ENCODE data around the gene VAV3.
"Not testable (repeated sequence)": the region's sequence is repeated elsewhere in the genome, so short reads cannot be mapped to it uniquely, and the experiment has no call there.

VAV3 gene

DNA sequence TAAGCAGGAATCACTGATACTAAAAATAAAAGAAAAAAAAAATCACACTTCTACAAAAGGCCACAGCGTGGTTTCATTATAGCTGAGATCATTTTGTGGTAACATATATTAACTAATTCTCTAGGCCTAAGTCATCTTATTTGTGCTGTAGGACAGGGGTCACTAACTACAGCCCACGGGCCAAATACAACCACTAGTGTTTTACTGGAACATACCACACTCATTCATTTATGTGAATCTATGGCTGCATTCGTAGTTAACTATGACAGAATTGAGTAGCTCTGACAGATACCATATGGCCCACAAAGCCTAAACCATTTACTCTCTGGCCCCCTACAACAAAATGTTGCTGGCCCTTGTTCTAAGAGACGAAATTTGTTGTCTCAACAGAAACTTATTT, 224.4 kb downstream of the VAV3 start:
- H3K4me3 ChIP-seq (replicated peaks; ENCODE audit: low read depth, low read length): no peak overlapping the region
- DNase-seq (ENCODE audit: extremely low read depth, low read depth): no peak
- TF ChIP-seq CTCF (IDR thresholded peaks at IDR 0.05; ENCODE audit: low read depth, low read length, missing control alignments): no peak

DNA sequence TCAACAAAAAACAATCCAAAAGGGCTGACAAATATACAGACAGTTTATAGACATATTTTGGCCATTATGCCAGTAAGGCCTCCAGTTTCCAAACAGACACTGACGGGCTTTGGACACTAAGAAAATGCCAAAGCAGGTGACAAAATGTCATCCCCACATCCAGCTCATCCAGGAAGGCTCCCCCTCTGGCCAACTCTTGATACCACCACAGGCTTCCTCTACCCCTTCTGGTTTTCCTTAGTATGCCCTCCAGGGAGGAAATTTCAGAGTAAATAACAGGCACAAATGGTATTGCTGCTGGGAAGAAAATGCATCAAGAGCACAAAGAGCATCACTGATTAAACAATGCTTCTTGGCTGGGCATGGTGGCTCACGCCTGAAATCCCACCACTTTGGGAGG, 225.3 kb downstream of the VAV3 start:
- TF ChIP-seq CTCF (IDR thresholded peaks at IDR 0.05; ENCODE audit: low read depth, low read length, missing control alignments): peak; percentile 9
- H3K4me3 ChIP-seq (replicated peaks; ENCODE audit: low read depth, low read length): no peak overlapping the region
- DNase-seq (ENCODE audit: extremely low read depth, low read depth): no peak

DNA sequence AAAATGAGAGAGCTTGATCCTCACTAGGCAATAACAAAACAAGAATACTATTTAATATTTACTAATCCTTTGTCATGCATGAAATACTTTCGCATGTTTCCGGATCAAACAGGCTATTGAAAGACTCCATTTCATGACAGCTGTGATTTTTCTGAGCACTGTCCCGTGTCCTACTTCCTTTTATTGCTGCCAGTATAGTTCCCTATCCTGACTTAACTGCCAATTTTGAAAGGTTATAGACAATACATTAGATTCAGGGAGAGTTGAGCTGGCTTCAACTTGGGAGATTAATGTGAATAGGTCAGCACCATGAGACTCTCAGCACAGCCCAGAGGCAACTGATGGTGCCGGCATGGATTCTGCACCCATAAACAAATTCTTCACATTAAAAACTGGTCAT, 225.8 kb downstream of the VAV3 start:
- no peak for TF ChIP-seq CTCF (IDR thresholded peaks at IDR 0.05; ENCODE audit: low read depth, low read length, missing control alignments)
- H3K4me3 ChIP-seq (replicated peaks; ENCODE audit: low read depth, low read length): no peak overlapping the region
- no peak for DNase-seq (ENCODE audit: extremely low read depth, low read depth)

DNA sequence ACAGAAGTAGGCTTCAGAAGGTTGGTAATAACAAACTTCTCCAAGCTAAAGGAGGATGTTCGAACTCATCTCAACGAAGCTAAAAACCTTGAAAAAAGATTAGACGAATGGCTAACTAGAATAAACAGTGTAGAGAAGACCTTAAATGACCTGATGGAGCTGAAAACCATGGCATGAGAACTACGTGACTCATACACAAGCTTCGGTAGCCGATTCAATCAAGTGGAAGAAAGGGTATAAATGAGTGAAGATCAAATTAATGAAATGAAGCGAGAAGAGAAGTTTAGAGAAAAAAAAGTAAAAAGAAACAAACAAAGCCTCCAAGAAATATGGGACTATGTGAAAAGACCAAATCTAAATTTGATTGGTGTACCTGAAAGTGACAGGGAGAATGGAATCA, 231.6 kb downstream of the VAV3 start:
- not testable (repeated sequence) for H3K4me3 ChIP-seq (replicated peaks; ENCODE audit: low read depth, low read length); DNase-seq (ENCODE audit: extremely low read depth, low read depth)

DNA sequence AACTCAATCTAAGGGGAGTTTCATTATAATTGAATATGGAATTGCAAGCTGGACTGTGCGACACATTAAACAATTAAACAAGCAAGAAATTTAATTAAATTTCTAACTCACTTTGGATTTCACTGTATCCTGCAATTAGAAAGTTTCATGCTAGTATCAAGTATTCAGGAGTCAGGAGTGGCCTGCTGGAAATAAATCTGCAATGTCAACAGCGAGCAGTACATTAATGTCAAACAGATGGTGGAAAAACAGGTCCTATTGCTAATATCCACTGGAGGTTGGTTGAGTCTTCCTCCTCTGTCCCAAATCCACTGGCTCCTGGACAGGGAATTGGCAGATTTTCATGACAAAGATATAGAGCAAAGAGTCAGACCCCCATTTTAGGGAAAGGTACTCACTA, 237.1 kb downstream of the VAV3 start:
- no peak for TF ChIP-seq CTCF (IDR thresholded peaks at IDR 0.05; ENCODE audit: low read depth, low read length, missing control alignments)
- DNase-seq (ENCODE audit: extremely low read depth, low read depth): no peak
- no peak overlapping the region for H3K4me3 ChIP-seq (replicated peaks; ENCODE audit: low read depth, low read length)

DNA sequence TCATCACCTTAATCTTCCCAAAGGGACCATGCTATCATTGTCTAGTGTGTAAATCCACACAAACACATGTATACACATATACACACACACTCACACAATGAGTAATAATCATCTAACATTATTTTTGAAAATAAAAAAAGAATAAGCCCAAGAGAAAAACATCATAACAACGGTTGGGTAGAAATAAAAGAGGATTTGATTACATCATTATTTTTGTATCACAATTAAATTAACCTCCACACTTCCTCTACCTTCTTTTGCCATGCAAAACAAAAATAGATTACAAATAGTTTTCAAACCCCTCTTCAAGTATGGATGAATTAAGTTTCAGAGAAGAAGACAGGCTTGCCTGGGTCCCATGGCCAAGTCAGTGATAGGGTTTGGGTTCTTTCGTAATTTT, 238.1 kb downstream of the VAV3 start:
- TF ChIP-seq CTCF (IDR thresholded peaks at IDR 0.05; ENCODE audit: low read depth, low read length, missing control alignments): no peak
- DNase-seq (ENCODE audit: extremely low read depth, low read depth): no peak
- no peak overlapping the region for H3K4me3 ChIP-seq (replicated peaks; ENCODE audit: low read depth, low read length)

GRCh38 chr1:107724648-107725047, 240.3 kb downstream of the VAV3 start:
- no peak for TF ChIP-seq CTCF (IDR thresholded peaks at IDR 0.05; ENCODE audit: low read depth, low read length, missing control alignments)
- no peak for DNase-seq (ENCODE audit: extremely low read depth, low read depth)

DNA sequence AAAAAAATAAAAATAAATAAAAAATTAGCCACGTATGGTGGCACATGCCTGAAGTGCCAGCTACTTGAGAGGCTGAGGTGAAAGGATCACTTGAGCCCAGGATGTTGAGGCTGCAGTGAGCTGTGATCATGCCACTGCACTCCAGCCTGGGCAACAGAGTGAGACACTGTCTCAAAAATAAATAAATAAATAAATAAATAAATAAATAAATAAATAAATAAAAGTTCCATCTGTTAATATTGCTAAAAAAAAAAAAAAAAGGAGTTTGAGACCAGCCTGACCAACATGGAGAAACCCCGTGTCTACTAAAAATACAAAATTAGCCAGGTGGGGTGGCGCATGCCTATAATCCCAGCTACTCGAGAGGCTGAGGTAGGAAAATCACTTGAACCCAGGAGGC, 244.8 kb downstream of the VAV3 start:
- H3K4me3 ChIP-seq (replicated peaks; ENCODE audit: low read depth, low read length); DNase-seq (ENCODE audit: extremely low read depth, low read depth): not testable (repeated sequence)

More at GRCh38 chr1:107724648-107725047, 240.3 kb downstream of the VAV3 start:
- H3K4me3 ChIP-seq (replicated peaks; ENCODE audit: low read depth, low read length): no peak overlapping the region

Data from HFF-Myc (cell line).